NOMO-1 treated with dmso at 0.1 percent for 144 hours (cell line): Measurements from ENCODE around the gene DPYD.

Experiments
- DNase-seq: peaks from one replicate; lab custom pipeline; 2025; ENCODE audit not compliant: unreplicated experiment; lab: John Stamatoyannopoulos, UW

DPYD gene

GRCh38 chr1:97920832-97921571 lies at the start of gene DPYD:
Gene DPYD (minus strand): TSS chr1:97921034. CDS start chr1:97920922, 112 bp downstream.
- DNase-seq: peak; percentile 78

- no peak for DNase-seq
Measured at GRCh38 chr1:97960470-97960869, 39.6 kb upstream of the DPYD start.

DNA sequence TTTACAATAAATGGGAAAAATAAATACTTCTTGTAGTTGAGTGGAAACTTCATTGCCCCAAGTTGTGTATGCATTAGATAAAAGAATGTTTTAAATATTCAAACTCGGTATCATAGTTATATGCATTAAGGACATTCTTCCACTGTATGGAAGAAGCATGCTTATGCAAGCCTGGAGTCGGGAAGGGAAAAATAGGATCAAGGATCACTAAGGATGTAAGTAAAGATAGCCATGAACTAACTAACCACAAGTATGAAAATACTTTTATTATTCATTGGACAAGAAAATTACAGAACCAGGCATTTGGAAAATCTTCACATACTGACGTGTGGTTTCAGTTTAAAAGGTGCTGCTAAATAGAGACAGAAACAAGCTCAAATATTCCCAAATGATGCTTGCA lies 26.9 kb upstream of the DPYD start:
- no peak for DNase-seq

- no peak for DNase-seq
Measured at GRCh38 chr1:97943354-97943753, 22.5 kb upstream of the DPYD start.

DNA sequence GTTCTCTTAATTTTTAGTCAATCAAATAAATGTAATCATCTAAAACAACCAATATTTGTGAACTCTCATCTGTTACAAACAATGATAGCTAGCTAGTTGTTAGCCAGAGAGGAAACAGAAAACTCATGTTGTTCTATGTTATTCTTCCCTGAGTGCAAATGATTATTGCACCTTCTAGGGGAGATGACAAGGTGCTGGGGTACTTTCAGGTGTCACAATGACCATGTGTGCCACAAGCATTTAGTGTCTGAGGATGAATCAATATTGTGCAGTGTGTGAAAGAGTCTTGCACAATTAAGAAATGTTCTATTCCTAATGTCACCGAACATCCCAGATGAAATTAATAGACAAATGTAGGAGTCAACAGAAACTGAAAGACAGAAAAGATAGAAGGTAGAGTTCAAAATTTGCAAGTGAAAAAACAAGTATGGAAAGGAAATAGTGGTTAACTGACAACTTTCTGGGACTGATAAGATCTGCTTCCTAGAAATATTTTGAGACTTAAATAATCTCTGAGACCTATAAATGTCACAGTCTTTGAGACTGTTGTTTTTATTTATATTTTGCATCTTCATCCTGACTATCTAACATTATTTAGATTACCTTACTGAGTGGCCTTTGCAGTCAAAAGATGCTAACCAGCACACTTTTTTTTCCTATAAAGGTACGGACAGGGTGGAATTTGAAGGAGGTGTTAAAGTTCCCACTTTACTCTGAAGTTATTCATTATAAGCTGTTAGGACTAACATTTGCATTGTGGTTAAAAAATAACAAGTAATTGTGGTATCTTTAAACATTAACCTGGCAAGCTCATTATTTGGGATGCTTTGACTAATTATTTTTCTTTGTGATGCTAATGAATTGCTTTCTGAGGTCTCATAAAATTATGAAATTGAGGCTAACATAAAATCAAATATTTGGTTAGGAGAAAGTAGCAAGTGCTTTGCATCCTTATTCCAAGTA lies 21.6 kb upstream of the DPYD start:
- DNase-seq: no peak

- no peak for DNase-seq
Measured at GRCh38 chr1:97938285-97938642, 17.4 kb upstream of the DPYD start.

GRCh38 chr1:97936976-97937375 lies 16.1 kb upstream of the DPYD start:
- DNase-seq: no peak

DNA sequence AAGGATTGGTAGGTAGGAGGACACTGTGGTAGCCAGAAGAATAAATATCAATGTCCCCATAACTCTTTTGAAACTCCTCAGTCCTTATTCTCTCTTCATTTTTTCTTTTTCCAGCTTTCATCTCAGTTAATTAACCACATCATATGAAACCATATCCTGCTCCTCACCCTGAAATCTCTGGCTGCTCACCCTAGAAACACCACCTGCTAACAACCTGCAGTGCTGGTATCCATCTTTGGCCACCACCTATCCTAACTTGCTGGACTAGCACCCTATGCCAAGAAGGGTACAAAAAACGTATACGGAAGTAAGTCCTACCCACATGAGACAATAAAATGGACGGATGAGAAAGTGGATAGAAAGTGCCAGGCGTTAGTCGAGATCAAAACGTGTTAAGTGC lies 13.7 kb upstream of the DPYD start:
- no peak for DNase-seq

DNA sequence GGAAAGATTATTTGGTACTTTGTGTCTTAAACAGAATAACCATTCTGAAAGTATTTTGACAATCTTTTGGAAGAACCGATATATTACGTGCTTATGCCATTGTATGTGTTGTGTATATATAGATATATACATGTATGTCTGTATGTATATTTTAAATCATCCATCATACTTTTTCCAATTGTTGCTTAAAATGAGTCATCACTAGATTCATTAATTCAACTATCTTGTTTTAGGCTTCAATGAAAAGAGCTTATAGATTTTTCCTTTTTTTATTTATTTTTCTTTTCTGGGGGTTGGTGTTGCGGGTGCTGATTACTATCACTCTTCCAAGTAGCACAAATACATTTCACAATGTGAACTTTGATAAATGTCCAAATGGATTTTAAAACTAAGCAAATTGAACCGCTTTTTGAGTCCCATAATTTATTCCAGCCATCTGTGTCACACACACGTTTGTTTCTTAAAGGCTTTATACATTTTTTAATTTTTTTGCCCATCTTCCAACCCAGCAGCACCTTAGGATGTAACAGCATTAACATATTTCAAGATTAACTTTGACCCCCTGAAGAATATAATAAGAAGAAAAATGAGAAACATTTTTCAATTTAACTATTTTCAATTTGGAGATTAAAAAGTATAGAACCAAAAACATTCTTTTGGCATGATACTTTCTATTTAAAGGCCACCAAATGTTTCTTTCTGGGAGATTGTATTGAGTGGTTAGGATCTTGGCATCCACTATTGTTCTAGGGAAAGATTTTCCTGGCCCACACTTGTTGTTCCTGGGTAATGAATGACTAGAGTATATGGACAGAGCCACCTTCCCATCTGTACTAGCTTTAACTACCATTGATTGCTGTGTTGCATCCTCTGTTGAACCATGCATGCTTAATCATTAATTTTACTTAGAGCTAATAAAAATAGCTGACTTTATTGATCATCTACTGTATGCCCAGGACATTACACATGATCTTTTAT lies 9.3 kb upstream of the DPYD start:
- no peak for DNase-seq

- no peak for DNase-seq
Measured at GRCh38 chr1:97926017-97926708, 5.3 kb upstream of the DPYD start.

GRCh38 chr1:97925151-97925550 lies 4.3 kb upstream of the DPYD start:
- DNase-seq: no peak

DNA sequence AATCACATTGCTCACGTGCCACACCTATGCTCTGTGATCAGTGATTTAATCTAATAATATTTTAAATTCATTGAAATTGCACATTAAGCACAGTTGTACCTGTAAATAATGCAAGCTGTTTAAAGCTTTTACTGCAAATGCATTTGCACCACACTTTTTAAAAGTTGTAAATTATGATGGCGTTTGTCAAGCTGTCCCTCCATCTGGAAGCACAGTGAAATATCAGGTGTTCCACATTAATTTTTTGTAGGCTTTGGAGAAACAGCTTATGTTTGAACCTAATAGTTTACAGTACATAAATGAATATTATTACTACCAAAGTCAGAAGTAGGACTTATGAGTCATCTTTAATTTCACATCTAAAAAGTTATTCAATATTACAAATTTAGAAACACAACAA lies 3.0 kb upstream of the DPYD start:
- no peak for DNase-seq

DNA sequence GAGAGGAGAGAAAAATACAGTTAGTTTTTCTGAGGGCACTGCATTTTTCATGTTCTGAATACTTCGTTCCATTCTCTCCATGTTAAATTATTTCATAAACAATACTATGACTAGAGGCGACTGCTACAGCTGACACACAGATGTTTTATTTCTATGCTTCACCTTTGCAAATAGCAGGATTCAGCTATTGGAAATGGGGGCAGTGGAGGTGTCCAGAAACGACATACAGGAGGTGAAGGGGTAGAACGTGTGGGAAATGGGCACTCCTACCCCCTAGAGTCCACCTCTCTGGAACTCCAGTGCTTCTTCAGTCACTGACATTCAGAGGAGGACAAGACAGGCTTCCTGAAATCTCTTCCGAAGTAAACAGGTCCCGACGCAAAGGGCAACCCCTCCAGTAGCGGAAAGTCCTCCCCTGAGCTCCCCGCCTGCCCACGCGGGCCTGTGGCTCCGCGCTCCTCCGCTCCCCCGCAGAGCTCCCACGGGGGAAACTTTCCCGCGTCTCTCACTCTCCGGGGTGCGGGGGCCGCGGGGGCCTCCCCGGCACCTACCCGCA lies 480 bp downstream of the DPYD start:
- no peak for DNase-seq

GRCh38 chr1:97919585-97920261 lies 1.1 kb downstream of the DPYD start:
- no peak for DNase-seq

GRCh38 chr1:97918961-97919360 lies 1.9 kb downstream of the DPYD start:
- DNase-seq: no peak

DNA sequence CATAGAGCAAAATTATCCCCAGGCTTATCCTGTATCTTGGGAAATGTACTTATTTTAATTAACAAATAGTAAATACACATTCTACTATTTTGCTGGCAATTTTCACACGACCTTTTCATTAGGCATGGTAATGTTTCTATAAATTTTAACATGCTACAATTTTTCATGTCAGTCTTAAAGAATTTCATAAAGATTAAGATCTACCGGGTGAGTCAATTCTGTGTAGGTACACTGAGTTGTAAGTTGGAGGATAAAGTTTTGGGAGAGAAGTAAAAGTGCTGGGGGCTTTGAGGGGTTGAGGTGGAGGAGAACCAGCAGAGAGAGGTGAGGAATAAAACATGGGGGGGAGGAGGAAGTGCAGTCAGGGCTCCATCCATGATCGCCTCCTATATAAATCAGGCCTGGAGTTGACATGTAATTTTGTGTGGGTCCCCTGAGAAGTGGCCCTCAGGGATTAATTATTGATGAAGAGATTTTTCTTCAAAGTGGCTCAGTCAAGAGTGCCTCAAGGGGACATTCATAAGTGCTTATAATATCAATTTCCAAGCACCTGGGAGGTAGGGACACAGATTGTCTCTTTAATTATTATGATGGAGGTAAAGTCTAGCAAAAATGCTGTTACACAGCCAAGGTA lies 7.2 kb downstream of the DPYD start:
- DNase-seq: no peak

- no peak for DNase-seq
Measured at GRCh38 chr1:97911266-97912215, 9.3 kb downstream of the DPYD start.

DNA sequence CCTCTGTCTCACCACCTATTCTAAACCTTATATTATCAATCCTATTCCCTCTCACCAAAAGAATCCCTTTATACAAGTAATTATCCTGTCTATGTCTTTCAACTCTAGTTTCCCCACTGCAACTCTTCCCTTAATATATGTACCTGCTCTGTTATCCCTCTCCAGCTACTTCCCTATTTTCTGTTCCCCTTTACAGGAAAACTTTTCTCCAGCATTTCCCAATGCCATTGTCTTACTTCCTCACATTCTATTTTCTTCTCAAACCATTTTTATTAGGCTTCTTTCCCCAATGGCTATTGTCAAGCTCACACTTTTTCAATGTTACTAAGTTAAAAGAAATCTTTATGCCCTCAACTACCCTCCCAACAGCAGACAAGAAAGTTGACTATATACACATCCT lies 11.6 kb downstream of the DPYD start:
- DNase-seq: no peak
